ENCODE results near the gene SLC26A3. TPM values are rescaled to one million over a fixed set of nuclear protein-coding genes. Genes with fewer than 3 reads are reported as not detected.

SLC26A3 gene
- total RNA-seq, 3 donors from 2014 or later: 13.6 to 36.4 TPM; not detected in 1

- no peak for DNase-seq (ENCODE audit: low spot score in 2 of 2)
- H3K36me3 ChIP-seq: no peaks in the 10 kb centered on the region
- intact Hi-C loops (cut with DNase I; ENCODE audit: low total_unique reads): no loop called here
- H3K4me1 ChIP-seq: no peaks in the 10 kb centered on the region
- H3K27ac ChIP-seq: no peak overlapping the region
- no peaks in the 10 kb centered on the region for H3K9me3 ChIP-seq
- no peaks in the 10 kb centered on the region for H3K27me3 ChIP-seq
- TF ChIP-seq POLR2AphosphoS5 (IDR thresholded peaks at IDR 0.05) (no peak), CTCF (IDR thresholded peaks at IDR 0.05) (no peak), POLR2A (IDR thresholded peaks at IDR 0.05) (no peak)
- H3K4me3 ChIP-seq: no peak overlapping the region
Observed at GRCh38 chr7:107837145-107837512, 34.1 kb upstream of the SLC26A3 start.

- Histone ChIP-seq H3K27ac (no peak overlapping the region), H3K4me3 (no peak overlapping the region), H3K27me3 (no peaks in the 10 kb centered on the region), H3K36me3 (no peaks in the 10 kb centered on the region), H3K9me3 (no peaks in the 10 kb centered on the region), H3K4me1 (no peaks in the 10 kb centered on the region)
- DNase-seq (ENCODE audit: low spot score in 2 of 2): no peak
- intact Hi-C loops (cut with DNase I; ENCODE audit: low total_unique reads): no loop called here
- no peak for TF ChIP-seq POLR2A (IDR thresholded peaks at IDR 0.05)
- no peak for TF ChIP-seq CTCF (IDR thresholded peaks at IDR 0.05)
- TF ChIP-seq POLR2AphosphoS5 (IDR thresholded peaks at IDR 0.05): no peak
Observed at GRCh38 chr7:107836237-107837144, 33.5 kb upstream of the SLC26A3 start.

- no peak for DNase-seq (ENCODE audit: low spot score in 2 of 2)
- no peaks in the 10 kb centered on the region for H3K36me3 ChIP-seq
- H3K27ac ChIP-seq: no peak overlapping the region
- H3K4me1 ChIP-seq: no peaks in the 10 kb centered on the region
- H3K9me3 ChIP-seq: no peaks in the 10 kb centered on the region
- no peak overlapping the region for H3K4me3 ChIP-seq
- intact Hi-C loops (cut with DNase I; ENCODE audit: low total_unique reads): no loop called here
- no peak for TF ChIP-seq CTCF (IDR thresholded peaks at IDR 0.05)
- TF ChIP-seq POLR2AphosphoS5 (IDR thresholded peaks at IDR 0.05): no peak
- no peak for TF ChIP-seq POLR2A (IDR thresholded peaks at IDR 0.05)
- no peaks in the 10 kb centered on the region for H3K27me3 ChIP-seq
Observed at GRCh38 chr7:107834401-107834800, 31.4 kb upstream of the SLC26A3 start.

GRCh38 chr7:107833684-107834106 is 30.7 kb upstream of the SLC26A3 start:
- no peaks in the 10 kb centered on the region for H3K27me3 ChIP-seq
- TF ChIP-seq CTCF (IDR thresholded peaks at IDR 0.05): no peak
- no peak for TF ChIP-seq POLR2A (IDR thresholded peaks at IDR 0.05)
- no peak for TF ChIP-seq POLR2AphosphoS5 (IDR thresholded peaks at IDR 0.05)
- DNase-seq (ENCODE audit: low spot score in 2 of 2): no peak
- H3K9me3 ChIP-seq: no peaks in the 10 kb centered on the region
- intact Hi-C loops (cut with DNase I; ENCODE audit: low total_unique reads): no loop called here
- no peak overlapping the region for H3K4me3 ChIP-seq
- no peaks in the 10 kb centered on the region for H3K36me3 ChIP-seq
- H3K4me1 ChIP-seq: no peaks in the 10 kb centered on the region
- no peak overlapping the region for H3K27ac ChIP-seq

- no peak for DNase-seq (ENCODE audit: low spot score in 2 of 2)
- intact Hi-C loops (cut with DNase I; ENCODE audit: low total_unique reads): no loop called here
- Histone ChIP-seq H3K9me3 (no peaks in the 10 kb centered on the region), H3K4me3 (no peak overlapping the region), H3K4me1 (no peaks in the 10 kb centered on the region), H3K27me3 (no peaks in the 10 kb centered on the region), H3K36me3 (no peaks in the 10 kb centered on the region), H3K27ac (no peak overlapping the region)
- TF ChIP-seq POLR2AphosphoS5 (IDR thresholded peaks at IDR 0.05): no peak
- TF ChIP-seq CTCF (IDR thresholded peaks at IDR 0.05): no peak
- TF ChIP-seq POLR2A (IDR thresholded peaks at IDR 0.05): no peak
Observed at GRCh38 chr7:107830420-107830819, 27.4 kb upstream of the SLC26A3 start.
